Astrocyte of the spinal cord (primary cell): ENCODE results near the gene TEX51.

ENCODE experiments used
- DNase-seq: peaks from one replicate; pipeline ENCODE4 v3.0.0; 2011; ENCODE audit warnings: low read depth, low spot score
- H3K4me3 ChIP-seq: 2 replicates; pipeline ENCODE4 v1.5.1; 2011; ENCODE audit warnings: low read depth, mild to moderate bottlenecking, low read length, moderate library complexity
- CTCF ChIP-seq: IDR thresholded peaks from 2 replicates; pipeline ENCODE4 v1.5.1; 2012; ENCODE audit warnings: low read depth, mild to moderate bottlenecking, low read length, inconsistent platforms
- in situ Hi-C: cut with HindIII; loops from 2 replicates; pipeline ENCODE4 v1.10.0; 2017; ENCODE audit warnings: low sequenced_read_pairs

Gene TEX51

DNA sequence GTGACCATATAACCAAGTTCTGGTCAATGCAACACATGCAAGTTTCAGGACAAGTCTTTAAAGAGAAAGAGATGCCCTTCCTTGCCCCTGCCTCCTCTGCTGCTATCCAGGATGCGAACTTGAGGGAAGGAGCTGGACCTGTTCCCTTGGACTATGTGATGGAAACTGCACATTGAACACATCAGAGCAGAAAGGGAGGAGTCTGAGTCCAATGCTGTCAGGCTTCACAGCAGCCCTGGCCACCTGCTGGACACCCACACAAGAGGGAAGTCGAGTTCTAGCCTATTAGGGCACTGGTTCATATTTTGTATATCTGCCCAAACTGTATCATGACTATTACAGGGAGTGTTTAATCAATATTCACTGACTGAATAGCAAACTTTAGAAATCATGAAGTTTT lies 38.3 kb upstream of the TEX51 start:
- TF ChIP-seq CTCF = no peak
- no peak overlapping the region for H3K4me3 ChIP-seq
- in situ Hi-C loops = no loop called here
- DNase-seq = no peak

DNA sequence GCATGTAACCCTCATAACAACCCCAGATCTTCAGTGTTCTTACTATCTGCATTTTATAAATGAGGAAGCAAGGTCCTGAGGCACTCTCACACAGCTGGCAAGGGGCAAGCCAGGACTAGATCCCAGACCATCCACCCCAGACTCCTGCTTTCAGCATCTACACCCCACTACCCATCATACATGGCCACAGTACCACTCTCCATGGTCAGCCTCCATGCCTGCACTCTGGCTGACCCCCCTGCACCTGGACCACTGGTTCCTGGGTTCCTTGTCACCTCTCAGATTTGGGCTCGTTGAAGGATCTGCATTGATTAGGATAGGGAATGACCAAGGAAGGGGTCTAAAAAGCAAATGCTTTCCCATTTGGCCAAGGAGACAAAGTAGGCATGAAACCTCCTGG lies 36.0 kb upstream of the TEX51 start:
- in situ Hi-C loops = no loop called here
- no peak for DNase-seq
- no peak for TF ChIP-seq CTCF
- H3K4me3 ChIP-seq = no peak overlapping the region

- in situ Hi-C loops = no loop called here
- H3K4me3 ChIP-seq = no peak overlapping the region
- no peak for TF ChIP-seq CTCF
- no peak for DNase-seq
Measured at GRCh38 chr2:126863336-126864015, 35.2 kb upstream of the TEX51 start.

DNA sequence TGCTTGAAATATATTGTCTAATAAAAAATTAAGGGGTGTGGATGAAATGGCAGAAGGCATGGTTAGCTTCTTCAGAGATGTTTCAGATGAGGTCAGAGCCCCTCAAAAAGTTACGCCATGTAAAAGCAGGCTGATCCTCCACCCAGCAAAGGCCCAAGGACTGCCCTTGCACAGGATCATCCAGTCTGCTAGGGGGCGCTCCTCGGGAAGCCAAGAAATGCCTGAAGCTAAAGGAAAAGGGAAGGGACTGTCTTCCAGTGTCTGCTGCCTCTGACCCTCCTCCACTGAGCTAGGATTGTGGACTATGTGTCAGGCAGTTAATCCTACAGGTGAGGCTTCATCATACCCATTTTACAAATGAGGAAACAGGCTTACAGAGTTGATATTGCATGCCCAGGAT lies 33.8 kb upstream of the TEX51 start:
- no peak overlapping the region for H3K4me3 ChIP-seq
- TF ChIP-seq CTCF = no peak
- no peak for DNase-seq
- in situ Hi-C loops = no loop called here

GRCh38 chr2:126866451-126866850 lies 32.2 kb upstream of the TEX51 start:
- DNase-seq = no peak
- H3K4me3 ChIP-seq = no peak overlapping the region
- TF ChIP-seq CTCF = no peak
- in situ Hi-C loops = no loop called here

- DNase-seq = no peak
- TF ChIP-seq CTCF = no peak
- no peak overlapping the region for H3K4me3 ChIP-seq
- in situ Hi-C loops = no loop called here
Measured at GRCh38 chr2:126874961-126875360, 23.7 kb upstream of the TEX51 start.

GRCh38 chr2:126876631-126877030 lies 22.1 kb upstream of the TEX51 start:
- no peak for TF ChIP-seq CTCF
- DNase-seq = no peak
- in situ Hi-C loops = no loop called here
- H3K4me3 ChIP-seq = no peak overlapping the region
